Measurements from ENCODE around the gene GPC3. TPM values are rescaled to one million over a fixed set of nuclear protein-coding genes. Genes with fewer than 3 reads are reported as not detected.

The GPC3 gene
- total and polyA plus RNA-seq, 2 donors (not counting 3 experiments of a cell fraction or from before 2014, with no cell fraction given), result not detected

DNA sequence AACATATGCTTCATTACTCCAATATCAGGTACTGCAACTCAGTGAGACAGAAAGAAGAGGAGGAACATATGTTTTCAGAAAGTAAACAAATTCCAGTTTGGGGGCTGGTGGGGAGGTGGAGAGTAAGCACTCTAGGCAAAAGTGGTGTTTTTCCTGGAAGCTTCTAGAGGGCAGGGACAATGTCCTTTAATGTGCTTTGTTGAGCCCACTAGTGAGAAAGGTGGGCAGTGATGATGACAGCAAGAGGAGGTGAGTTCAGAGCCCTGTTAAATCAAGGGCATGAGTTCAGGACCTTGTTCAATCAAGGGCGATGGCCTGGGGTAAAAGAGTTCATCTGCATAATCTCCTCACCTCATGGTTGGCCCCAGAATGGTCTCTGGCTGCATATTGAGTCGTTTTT is 38.4 kb downstream of the GPC3 start:
- no peaks in the 10 kb centered on the region for H3K9me1 ChIP-seq (replicated peaks; ENCODE audit: control insufficient read depth, extremely low read depth, insufficient read depth, low read length)
- H4K20me1 ChIP-seq (replicated peaks; ENCODE audit: control insufficient read depth, extremely low read depth, insufficient read depth, low read length), result no peaks in the 10 kb centered on the region
- no peak for TF ChIP-seq GATA2 (IDR thresholded peaks at IDR 0.05; ENCODE audit: insufficient read depth, insufficient read length, low read depth, low read length)
- TF ChIP-seq POLR2A (IDR thresholded peaks at IDR 0.05; ENCODE audit: low read depth, low read length), result no peak
- no peak for TF ChIP-seq POLR2AphosphoS5 (IDR thresholded peaks at IDR 0.05; ENCODE audit: insufficient read depth, low read depth, low read length)
- no peak for TF ChIP-seq EZH2 (IDR thresholded peaks at IDR 0.05; ENCODE audit: borderline replicate concordance, low read depth, low read length, severe bottlenecking)
- no peak for TF ChIP-seq JUN (IDR thresholded peaks at IDR 0.05; ENCODE audit: borderline replicate concordance, insufficient read depth, insufficient read length, low read depth)
- TF ChIP-seq, protein P1, sequence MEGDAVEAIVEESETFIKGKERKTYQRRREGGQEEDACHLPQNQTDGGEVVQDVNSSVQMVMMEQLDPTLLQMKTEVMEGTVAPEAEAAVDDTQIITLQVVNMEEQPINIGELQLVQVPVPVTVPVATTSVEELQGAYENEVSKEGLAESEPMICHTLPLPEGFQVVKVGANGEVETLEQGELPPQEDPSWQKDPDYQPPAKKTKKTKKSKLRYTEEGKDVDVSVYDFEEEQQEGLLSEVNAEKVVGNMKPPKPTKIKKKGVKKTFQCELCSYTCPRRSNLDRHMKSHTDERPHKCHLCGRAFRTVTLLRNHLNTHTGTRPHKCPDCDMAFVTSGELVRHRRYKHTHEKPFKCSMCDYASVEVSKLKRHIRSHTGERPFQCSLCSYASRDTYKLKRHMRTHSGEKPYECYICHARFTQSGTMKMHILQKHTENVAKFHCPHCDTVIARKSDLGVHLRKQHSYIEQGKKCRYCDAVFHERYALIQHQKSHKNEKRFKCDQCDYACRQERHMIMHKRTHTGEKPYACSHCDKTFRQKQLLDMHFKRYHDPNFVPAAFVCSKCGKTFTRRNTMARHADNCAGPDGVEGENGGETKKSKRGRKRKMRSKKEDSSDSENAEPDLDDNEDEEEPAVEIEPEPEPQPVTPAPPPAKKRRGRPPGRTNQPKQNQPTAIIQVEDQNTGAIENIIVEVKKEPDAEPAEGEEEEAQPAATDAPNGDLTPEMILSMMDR (IDR thresholded peaks at IDR 0.05; ENCODE audit: extremely low read depth in 1 of 2, insufficient read depth in 1 of 2, low read depth in 1 of 2, low read length in 2 of 2), result no peak
- TF ChIP-seq MYC (IDR thresholded peaks at IDR 0.05; ENCODE audit: low read depth, low read length), result no peak
- TF ChIP-seq FOS (IDR thresholded peaks at IDR 0.05; ENCODE audit: borderline replicate concordance, insufficient read depth, low read length), result no peak
- TF ChIP-seq, protein P2, sequence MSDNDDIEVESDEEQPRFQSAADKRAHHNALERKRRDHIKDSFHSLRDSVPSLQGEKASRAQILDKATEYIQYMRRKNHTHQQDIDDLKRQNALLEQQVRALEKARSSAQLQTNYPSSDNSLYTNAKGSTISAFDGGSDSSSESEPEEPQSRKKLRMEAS (IDR thresholded peaks at IDR 0.05; ENCODE audit: insufficient read depth, insufficient read length), result no peak
- dilution Hi-C loops (cut with MboI; ENCODE audit: extremely low pct_ligation_motif_present, low sequenced_read_pairs) (no loop called here), intact Hi-C loops (cut with micrococcal nuclease) (no loop called here)
- no peak overlapping the region for H3K4me3 ChIP-seq (replicated peaks in 1 of 3; ENCODE audit: insufficient read depth in 1 of 3, low read depth in 1 of 3, low read length in 3 of 3)
- H3K4me2 ChIP-seq (ENCODE audit: insufficient read depth, low read length), result no peak overlapping the region
- no peaks in the 10 kb centered on the region for H3K4me1 ChIP-seq (ENCODE audit: control insufficient read depth, extremely low read depth, insufficient read depth, low read length)
- no peaks in the 10 kb centered on the region for H3K9me3 ChIP-seq (replicated peaks; ENCODE audit: control insufficient read depth, insufficient read depth, low read length)
- no peak overlapping the region for H3K27ac ChIP-seq (ENCODE audit: insufficient read depth, low read depth, low read length)
- ChIA-PET CTCF (no interaction called here), POLR2A (no interaction called here)
- FAIRE-seq, result no peak
- no peaks in the 10 kb centered on the region for H3K79me2 ChIP-seq (ENCODE audit: control insufficient read depth, insufficient read depth, low read length)
- no peak for DNase-seq (ENCODE audit: low read depth, low spot score)
- no TSS peak for BruUV-seq (replicated peaks)
- no peaks in the 10 kb centered on the region for H3K36me3 ChIP-seq (ENCODE audit: control insufficient read depth in 2 of 2, extremely low read depth in 1 of 2, insufficient read depth in 2 of 2, low read length in 2 of 2)
- no peak overlapping the region for H3K9ac ChIP-seq (replicated peaks; ENCODE audit: extremely low read depth, insufficient read depth, low read length)
- no peak overlapping the region for H2AFZ ChIP-seq (ENCODE audit: low read depth, low read length)
- no peaks in the 10 kb centered on the region for H3K27me3 ChIP-seq (ENCODE audit: control insufficient read depth in 2 of 2, insufficient read depth in 2 of 2, low read length in 2 of 2)
